ENCODE results near the gene JPH4. TPM values are rescaled to one million over a fixed set of nuclear protein-coding genes. Genes with fewer than 3 reads are reported as not detected.

JPH4 gene
- total RNA-seq, 1 experiment from 2014 or later, result not detected

DNA sequence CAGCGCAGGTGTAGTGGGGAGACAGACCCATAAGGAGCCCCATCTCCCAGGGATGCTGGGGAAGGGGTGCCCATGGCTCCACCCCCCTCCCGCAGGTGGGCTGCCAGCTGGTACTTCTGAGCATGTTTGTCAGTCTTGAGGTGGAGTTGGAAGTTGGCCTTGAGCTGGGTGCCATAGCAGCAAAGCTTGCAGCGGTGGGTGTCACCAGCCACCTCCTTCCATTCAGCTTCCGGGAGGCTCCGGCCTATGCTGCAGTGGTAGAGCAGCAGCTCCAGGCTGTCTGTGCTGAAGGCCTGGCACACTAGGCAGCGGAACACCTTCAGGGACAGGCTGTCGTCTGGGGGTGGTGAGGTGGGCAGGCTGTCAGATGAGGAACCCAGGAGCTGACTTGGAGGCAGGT lies 45.9 kb downstream of the JPH4 start:
- TF ChIP-seq CTCF (conservative IDR thresholded peaks at IDR 0.05; ENCODE audit: low read depth, low read length) (no peak), EZH2 (IDR thresholded peaks at IDR 0.05; ENCODE audit: borderline replicate concordance, low read depth, low read length, poor library complexity, severe bottlenecking) (no peak)
- ChIA-PET POLR2A (ENCODE audit: low non-redundant PET) (no interaction called here), CTCF (no interaction called here)
- H3K27ac ChIP-seq (ENCODE audit: low read depth, low read length, poor library complexity, severe bottlenecking), result no peak overlapping the region
- intact Hi-C loops (cut with micrococcal nuclease; ENCODE audit: unreplicated experiment), result no loop called here
- H3K36me3 ChIP-seq (ENCODE audit: insufficient read depth, low read length, poor library complexity, severe bottlenecking), result no peaks in the 10 kb centered on the region
- BruUV-seq (replicated peaks), result no TSS peak
- H3K9me3 ChIP-seq (ENCODE audit: low read depth, low read length, poor library complexity, severe bottlenecking), result no peaks in the 10 kb centered on the region
- no peaks in the 10 kb centered on the region for H3K27me3 ChIP-seq (replicated peaks; ENCODE audit: insufficient read depth, low read depth, low read length, poor library complexity)
- H3K4me1 ChIP-seq (ENCODE audit: insufficient read depth, low read length, poor library complexity, severe bottlenecking), result peaks cover 19% of the 10 kb centered on the region
- DNase-seq (ENCODE audit: low spot score), result no peak
- H3K4me3 ChIP-seq (ENCODE audit: low read depth, low read length, poor library complexity, severe bottlenecking), result no peak overlapping the region

DNA sequence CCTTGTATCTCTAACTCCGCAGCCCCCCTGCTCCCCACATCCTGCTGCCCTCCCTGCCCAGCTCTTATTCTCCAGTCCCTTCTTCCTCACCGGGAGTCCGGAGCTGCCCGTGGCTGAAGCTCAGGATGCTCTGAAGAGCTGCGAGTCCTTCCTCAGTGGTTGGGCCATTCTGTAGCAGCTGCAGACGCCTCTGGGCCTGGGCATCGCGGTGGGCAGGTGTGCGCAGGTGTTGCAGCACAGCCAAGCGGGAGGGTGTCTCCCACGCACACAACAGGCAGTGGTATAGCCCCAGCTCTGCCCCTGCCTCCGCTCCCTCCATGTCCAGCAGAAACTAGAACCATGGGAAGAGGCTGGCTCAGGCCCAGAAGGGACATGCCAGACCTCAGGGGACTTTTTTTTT lies 47.2 kb downstream of the JPH4 start:
- DNase-seq (ENCODE audit: low spot score), result no peak
- H3K27ac ChIP-seq (ENCODE audit: low read depth, low read length, poor library complexity, severe bottlenecking), result no peak overlapping the region
- no peak overlapping the region for H3K4me3 ChIP-seq (ENCODE audit: low read depth, low read length, poor library complexity, severe bottlenecking)
- POLR2A ChIA-PET (ENCODE audit: low non-redundant PET), result no interaction called here
- CTCF ChIA-PET, result no interaction called here
- H3K36me3 ChIP-seq (ENCODE audit: insufficient read depth, low read length, poor library complexity, severe bottlenecking), result no peaks in the 10 kb centered on the region
- peaks cover 14% of the 10 kb centered on the region for H3K4me1 ChIP-seq (ENCODE audit: insufficient read depth, low read length, poor library complexity, severe bottlenecking)
- intact Hi-C loops (cut with micrococcal nuclease; ENCODE audit: unreplicated experiment), result no loop called here
- no peaks in the 10 kb centered on the region for H3K9me3 ChIP-seq (ENCODE audit: low read depth, low read length, poor library complexity, severe bottlenecking)
- BruUV-seq (replicated peaks), result no TSS peak
- TF ChIP-seq CTCF (conservative IDR thresholded peaks at IDR 0.05; ENCODE audit: low read depth, low read length), result no peak
- TF ChIP-seq EZH2 (IDR thresholded peaks at IDR 0.05; ENCODE audit: borderline replicate concordance, low read depth, low read length, poor library complexity, severe bottlenecking), result no peak
- no peaks in the 10 kb centered on the region for H3K27me3 ChIP-seq (replicated peaks; ENCODE audit: insufficient read depth, low read depth, low read length, poor library complexity)

GRCh38 chr14:23530375-23531055 lies 48.1 kb downstream of the JPH4 start:
- DNase-seq (ENCODE audit: low spot score), result peak; percentile 27
- Histone ChIP-seq H3K27me3 (replicated peaks; ENCODE audit: insufficient read depth, low read depth, low read length, poor library complexity) (no peaks in the 10 kb centered on the region), H3K4me1 (ENCODE audit: insufficient read depth, low read length, poor library complexity, severe bottlenecking) (peaks cover 14% of the 10 kb centered on the region), H3K36me3 (ENCODE audit: insufficient read depth, low read length, poor library complexity, severe bottlenecking) (no peaks in the 10 kb centered on the region), H3K4me3 (ENCODE audit: low read depth, low read length, poor library complexity, severe bottlenecking) (no peak overlapping the region), H3K27ac (ENCODE audit: low read depth, low read length, poor library complexity, severe bottlenecking) (no peak overlapping the region), H3K9me3 (ENCODE audit: low read depth, low read length, poor library complexity, severe bottlenecking) (no peaks in the 10 kb centered on the region)
- ChIA-PET POLR2A (ENCODE audit: low non-redundant PET) (no interaction called here), CTCF (no interaction called here)
- BruUV-seq (replicated peaks), result no TSS peak
- intact Hi-C loops (cut with micrococcal nuclease; ENCODE audit: unreplicated experiment), result no loop called here
- TF ChIP-seq EZH2 (IDR thresholded peaks at IDR 0.05; ENCODE audit: borderline replicate concordance, low read depth, low read length, poor library complexity, severe bottlenecking) (no peak), CTCF (conservative IDR thresholded peaks at IDR 0.05; ENCODE audit: low read depth, low read length) (no peak)

Measured in A673 (cell line).